Left kidney (tissue), 2 donors: ENCODE results near the gene H6PD. TPM values are rescaled to one million over a fixed set of nuclear protein-coding genes. Genes with fewer than 3 reads are reported as not detected.
"Not testable (repeated sequence)": the region's sequence is repeated elsewhere in the genome, so short reads cannot be mapped to it uniquely, and the experiment has no call there.

Source experiments
- DNase-seq: peaks from one replicate; pipeline ENCODE4 v3.0.0-alpha.2; 2013
- polyA plus RNA-seq: library from polyadenylated mRNA; unstranded; fragments of 120-200 nt; gene quantifications from one replicate; pipeline ENCODE4 v1.2.1, GENCODE V29; 2013; ENCODE audit not compliant: insufficient read length

Gene H6PD
- polyA plus RNA-seq, 1 donor: 41.6 TPM

- no peak for DNase-seq
Observed at GRCh38 chr1:9294910-9295636, 60.5 kb downstream of the H6PD start.

- DNase-seq: no peak
Observed at GRCh38 chr1:9295884-9296283, 61.3 kb downstream of the H6PD start.

GRCh38 chr1:9296850-9297249 lies 62.3 kb downstream of the H6PD start:
- DNase-seq: no peak

- no peak for DNase-seq
Observed at GRCh38 chr1:9297831-9298230, 63.3 kb downstream of the H6PD start.

- DNase-seq: no peak
Observed at GRCh38 chr1:9298282-9298681, 63.7 kb downstream of the H6PD start.

- not testable (repeated sequence) for DNase-seq
Observed at GRCh38 chr1:9299571-9300541, 65.3 kb downstream of the H6PD start.

GRCh38 chr1:9300573-9300972 lies 66.0 kb downstream of the H6PD start:
- DNase-seq: no peak

GRCh38 chr1:9302745-9303524 lies 68.4 kb downstream of the H6PD start:
- no peak for DNase-seq

- no peak for DNase-seq
Observed at GRCh38 chr1:9303916-9304315, 69.3 kb downstream of the H6PD start.

- DNase-seq: no peak
Observed at GRCh38 chr1:9305216-9305615, 70.6 kb downstream of the H6PD start.

- DNase-seq: no peak
Observed at GRCh38 chr1:9306006-9306405, 71.4 kb downstream of the H6PD start.

- DNase-seq: no peak
Observed at GRCh38 chr1:9307303-9307702, 72.7 kb downstream of the H6PD start.

- DNase-seq: no peak
Observed at GRCh38 chr1:9308236-9308785, 73.7 kb downstream of the H6PD start.

- no peak for DNase-seq
Observed at GRCh38 chr1:9309080-9309479, 74.5 kb downstream of the H6PD start.

- no peak for DNase-seq
Observed at GRCh38 chr1:9309991-9310390, 75.4 kb downstream of the H6PD start.

GRCh38 chr1:9311029-9311428 lies 76.5 kb downstream of the H6PD start:
- DNase-seq: no peak

- no peak for DNase-seq
Observed at GRCh38 chr1:9311479-9311878, 76.9 kb downstream of the H6PD start.

GRCh38 chr1:9312168-9312720 lies 77.7 kb downstream of the H6PD start:
- DNase-seq: no peak

- DNase-seq: no peak
Observed at GRCh38 chr1:9313576-9313975, 79.0 kb downstream of the H6PD start.

- DNase-seq: peak; percentile 32
Observed at GRCh38 chr1:9314111-9314510, 79.5 kb downstream of the H6PD start.

- DNase-seq: no peak
Observed at GRCh38 chr1:9314711-9315379, 80.3 kb downstream of the H6PD start.
